Gastroesophageal sphincter (tissue), 4 donors: ENCODE results near the gene ASAP2. TPM values are rescaled to one million over a fixed set of nuclear protein-coding genes. Genes with fewer than 3 reads are reported as not detected.
"Not testable (repeated sequence)": the region's sequence is repeated elsewhere in the genome, so short reads cannot be mapped to it uniquely, and the experiment has no call there.

Experiments used
- ATAC-seq: fragments of 150-250 bp; one replicate; pipeline ENCODE4 v1.9.1; 2016; ENCODE audit warnings: mild to moderate bottlenecking, moderate library complexity
- H3K27ac ChIP-seq, 4 donors: fragments of 200-600 bp; sonication (generic) in 3 of 4; 1 replicate in 3 of 4; 2 replicates in 1 of 4; pipeline ENCODE4 v1.5.1; 2016 to 2019
- H3K27me3 ChIP-seq: fragments of 200-600 bp; sonication (generic); one replicate; pipeline ENCODE4 v1.5.1; 2019
- H3K36me3 ChIP-seq, 2 donors: fragments of 200-600 bp; sonication (generic); one replicate each; pipeline ENCODE4 v1.5.1; 2019; ENCODE audit warnings: control low read depth in 1 of 2
- H3K4me1 ChIP-seq, 3 donors: fragments of 200-600 bp; sonication (generic); 1 replicate in 2 of 3; 2 replicates in 1 of 3; pipeline ENCODE4 v1.5.1; 2016 to 2019; ENCODE audit warnings: control low read depth in 2 of 3
- H3K4me3 ChIP-seq, 2 donors: fragments of 200-600 bp; sonication (generic); one replicate each; pipeline ENCODE4 v1.5.1; 2019; ENCODE audit warnings: mild to moderate bottlenecking in 1 of 2, moderate library complexity in 1 of 2
- H3K9me3 ChIP-seq, 3 donors: fragments of 200-600 bp; sonication (generic); one replicate each; pipeline ENCODE4 v1.5.1; 2017 to 2019; ENCODE audit warnings: control low read depth in 2 of 3
- EP300 ChIP-seq: sonication (generic); formaldehyde crosslinking; IDR thresholded peaks from one replicate; pipeline ENCODE4 v1.6.1; 2017; ENCODE audit warnings: antibody characterized with exemption, mild to moderate bottlenecking
- POLR2A ChIP-seq, 2 donors: fragments of 450-650 bp; IDR thresholded peaks; one replicate each; pipeline ENCODE4 v1.6.1; 2017; ENCODE audit warnings: antibody characterized with exemption in 2 of 2, mild to moderate bottlenecking in 2 of 2, moderate library complexity in 1 of 2
- POLR2AphosphoS5 ChIP-seq: sonication (generic); formaldehyde crosslinking; IDR thresholded peaks from one replicate; pipeline ENCODE4 v1.6.1; 2017; ENCODE audit warnings: antibody characterized with exemption
- WGBS, 2 donors: methylation state at CpG; one replicate each; pipeline ENCODE4 v1.1.5; 2018; ENCODE audit warnings: low coverage in 1 of 2; 5-methylcytosine and 5-hydroxymethylcytosine counted together
- total RNA-seq, 4 donors: library from RNA; depleted of rRNA; stranded (reverse); fragments of >200 nt; gene quantifications; one replicate each; pipeline ENCODE4 v1.1.0, GENCODE V29; 2016
- TF ChIP-seq, protein P1 (sequence below), 4 experiments: fragments of 200-600 bp in 2 of 4; fragments of 450-650 bp in 2 of 4; sonication (generic) in 1 of 4; IDR thresholded peaks; one replicate each; pipeline ENCODE4 v1.5.1; 2017 to 2019; ENCODE audit warnings: antibody characterized with exemption in 4 of 4, mild to moderate bottlenecking in 2 of 4, moderate library complexity in 2 of 4

ASAP2 gene
- total RNA-seq, 4 donors from 2014 or later: 18.3 to 31.4 (median 26.2) TPM

DNA sequence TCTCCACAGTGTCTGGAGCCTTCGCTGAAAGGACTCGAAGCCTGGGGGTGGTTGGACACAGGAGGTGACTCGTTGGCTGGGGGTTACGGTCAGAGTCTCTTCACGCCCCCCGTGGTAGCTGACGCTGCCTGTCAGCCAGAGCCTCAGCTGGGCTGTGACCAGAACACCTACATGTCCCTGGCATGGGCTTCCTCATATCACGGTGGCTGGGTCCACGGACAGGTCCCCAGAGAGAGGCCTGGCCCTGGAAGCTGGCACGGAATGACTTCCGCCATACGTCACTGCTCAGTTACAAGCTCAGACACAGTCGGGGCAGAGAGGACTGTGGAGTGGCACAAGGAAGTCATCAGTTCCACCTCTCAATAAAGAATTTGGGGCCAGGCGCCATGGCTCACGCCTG, 188.2 kb downstream of the ASAP2 start:
- Histone ChIP-seq H3K4me3 (no peak overlapping the region), H3K36me3 (peaks cover 0 to 64% of the 10 kb centered on the region in 2 donors), H3K4me1 (peaks cover 0 to 37% (median 6%) of the 10 kb centered on the region in 3 donors), H3K27ac (no peak overlapping the region), H3K9me3 (no peaks in the 10 kb centered on the region), H3K27me3 (no peaks in the 10 kb centered on the region)
- 91% methylated on average over 12 of the region's 15 CpGs; no CpG with 5 or more reads in 1 of the 2 donors for WGBS, 2 donors
- TF ChIP-seq EP300 (no peak), POLR2A (IDR thresholded peaks at IDR 0.05) (no peak), POLR2AphosphoS5 (no peak)
- TF ChIP-seq, protein P1, sequence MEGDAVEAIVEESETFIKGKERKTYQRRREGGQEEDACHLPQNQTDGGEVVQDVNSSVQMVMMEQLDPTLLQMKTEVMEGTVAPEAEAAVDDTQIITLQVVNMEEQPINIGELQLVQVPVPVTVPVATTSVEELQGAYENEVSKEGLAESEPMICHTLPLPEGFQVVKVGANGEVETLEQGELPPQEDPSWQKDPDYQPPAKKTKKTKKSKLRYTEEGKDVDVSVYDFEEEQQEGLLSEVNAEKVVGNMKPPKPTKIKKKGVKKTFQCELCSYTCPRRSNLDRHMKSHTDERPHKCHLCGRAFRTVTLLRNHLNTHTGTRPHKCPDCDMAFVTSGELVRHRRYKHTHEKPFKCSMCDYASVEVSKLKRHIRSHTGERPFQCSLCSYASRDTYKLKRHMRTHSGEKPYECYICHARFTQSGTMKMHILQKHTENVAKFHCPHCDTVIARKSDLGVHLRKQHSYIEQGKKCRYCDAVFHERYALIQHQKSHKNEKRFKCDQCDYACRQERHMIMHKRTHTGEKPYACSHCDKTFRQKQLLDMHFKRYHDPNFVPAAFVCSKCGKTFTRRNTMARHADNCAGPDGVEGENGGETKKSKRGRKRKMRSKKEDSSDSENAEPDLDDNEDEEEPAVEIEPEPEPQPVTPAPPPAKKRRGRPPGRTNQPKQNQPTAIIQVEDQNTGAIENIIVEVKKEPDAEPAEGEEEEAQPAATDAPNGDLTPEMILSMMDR (IDR thresholded peaks at IDR 0.05): no peak
- ATAC-seq: no peak

DNA sequence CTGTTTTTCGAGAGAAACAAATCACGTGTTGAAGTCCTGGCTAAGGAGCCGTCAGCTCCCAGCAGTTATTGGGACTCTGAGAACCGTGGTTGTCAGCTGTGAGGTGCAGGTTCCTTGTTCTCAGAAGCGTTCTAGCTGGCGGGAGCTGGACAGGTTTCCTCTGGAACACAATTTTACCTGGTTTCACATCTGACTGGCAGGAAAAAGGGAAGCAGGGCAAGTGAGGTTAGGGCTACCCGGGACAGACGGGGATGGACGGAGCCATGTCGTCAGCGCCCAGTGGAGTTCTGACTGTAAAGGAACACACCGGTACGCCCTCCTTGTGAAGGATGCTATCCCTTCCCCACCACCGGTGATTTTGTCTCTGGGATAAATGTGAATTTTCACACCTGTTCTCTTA, 190.6 kb downstream of the ASAP2 start:
- no peak for TF ChIP-seq POLR2A (IDR thresholded peaks at IDR 0.05)
- TF ChIP-seq, protein P1 (IDR thresholded peaks at IDR 0.05): no peak
- TF ChIP-seq EP300: no peak
- Histone ChIP-seq H3K27me3 (no peaks in the 10 kb centered on the region), H3K4me3 (no peak overlapping the region), H3K4me1 (peaks cover 0 to 33% (median 6%) of the 10 kb centered on the region in 3 donors), H3K27ac (no peak overlapping the region), H3K9me3 (no peaks in the 10 kb centered on the region), H3K36me3 (peaks cover 0 to 62% of the 10 kb centered on the region in 2 donors)
- 84 to 92% methylated on average over 6 to 13 of the region's 14 CpGs for WGBS, 2 donors
- ATAC-seq: no peak

DNA sequence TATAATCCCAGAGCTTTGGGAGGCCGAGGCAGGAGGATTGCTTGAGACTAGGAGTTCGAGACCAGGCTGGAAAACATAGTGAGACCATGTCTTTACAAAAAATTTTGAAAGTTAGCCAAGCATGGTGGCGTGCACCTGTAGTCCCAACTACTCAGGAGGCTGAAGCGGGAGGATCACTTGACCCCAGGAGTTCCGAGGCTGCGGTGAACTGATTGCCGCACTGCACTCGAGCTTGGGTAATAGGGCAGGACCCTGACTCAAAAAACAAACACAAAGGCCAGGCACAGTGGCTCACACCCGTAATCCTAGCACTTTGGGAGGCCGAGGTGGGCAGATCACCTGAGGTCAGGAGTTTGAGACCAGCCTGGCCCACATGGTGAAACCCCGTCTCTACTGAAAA, 191.6 kb downstream of the ASAP2 start:
- H3K27ac ChIP-seq: peak overlapping the region in 3 of 4 donors; percentile 51 to 68 (median 61)

DNA sequence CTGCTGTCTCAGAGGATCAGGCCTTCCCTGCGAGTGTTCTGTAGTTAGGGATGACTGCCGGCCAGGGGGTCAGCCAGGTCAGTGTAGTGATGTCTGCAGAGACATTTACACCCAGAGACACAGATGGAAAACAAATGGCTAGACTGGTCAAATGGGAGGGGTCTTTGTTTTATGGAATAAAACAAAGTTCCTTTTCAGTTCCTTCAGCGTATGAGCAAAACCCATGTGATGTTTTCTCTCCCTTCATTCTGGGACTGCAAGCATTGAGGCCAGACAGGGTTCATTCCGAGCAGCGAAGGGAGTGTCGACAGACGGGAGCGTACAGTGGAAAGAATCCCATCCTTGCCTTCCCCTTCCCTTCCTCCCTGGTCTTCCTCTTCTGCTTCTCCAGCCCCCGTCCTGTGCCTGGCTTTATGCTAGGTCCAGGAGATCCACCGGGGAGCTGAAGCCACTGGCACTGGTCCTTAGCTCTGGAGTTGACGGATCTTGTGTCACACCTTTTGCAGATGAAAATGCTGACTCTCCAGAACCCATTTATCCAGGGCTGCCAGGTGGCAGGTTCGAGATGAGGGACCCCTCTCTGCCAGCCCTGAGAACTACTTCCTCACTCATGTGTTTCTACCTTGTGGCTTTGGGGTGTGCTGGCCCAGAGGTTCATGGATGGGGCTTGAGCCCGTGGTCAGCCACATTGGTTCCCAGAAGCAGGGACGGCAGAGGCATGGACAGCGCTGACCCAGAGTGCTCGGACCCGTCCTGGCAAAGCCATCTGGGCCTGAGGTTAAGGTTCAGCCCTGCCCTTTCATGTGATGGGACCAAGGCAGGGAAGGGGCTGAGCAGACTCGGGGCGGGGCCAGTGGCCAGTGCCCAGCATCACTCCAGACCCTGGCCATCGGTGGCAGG, 192.5 kb downstream of the ASAP2 start:
- Histone ChIP-seq H3K27me3 (no peaks in the 10 kb centered on the region), H3K36me3 (peaks cover 0 to 59% of the 10 kb centered on the region in 2 donors), H3K9me3 (no peaks in the 10 kb centered on the region), H3K4me3 (no peak overlapping the region), H3K27ac (peak overlapping the region in 3 of 4 donors; percentile 61 to 68 (median 66)), H3K4me1 (peaks cover 3 to 36% (median 8%) of the 10 kb centered on the region in 3 donors)
- WGBS, 2 donors: 38 to 48% methylated on average over 6 to 9 of the region's 20 CpGs
- peak; percentile 88 for ATAC-seq
- TF ChIP-seq POLR2AphosphoS5: peak; percentile 26
- no peak for TF ChIP-seq POLR2A (IDR thresholded peaks at IDR 0.05)
- no peak for TF ChIP-seq EP300

More for the DNA sequence above, 191.6 kb downstream of the ASAP2 start:
- peaks cover 0 to 67% of the 10 kb centered on the region in 2 donors for H3K36me3 ChIP-seq
- WGBS, 2 donors: 100% methylated on average over 5 of the region's 11 CpGs; no CpG with 5 or more reads in 1 of the 2 donors
- not testable (repeated sequence) for ATAC-seq, H3K4me3 ChIP-seq, H3K9me3 ChIP-seq, H3K27me3 ChIP-seq
- H3K4me1 ChIP-seq: peaks cover 0 to 30% (median 6%) of the 10 kb centered on the region in 3 donors

DNA sequence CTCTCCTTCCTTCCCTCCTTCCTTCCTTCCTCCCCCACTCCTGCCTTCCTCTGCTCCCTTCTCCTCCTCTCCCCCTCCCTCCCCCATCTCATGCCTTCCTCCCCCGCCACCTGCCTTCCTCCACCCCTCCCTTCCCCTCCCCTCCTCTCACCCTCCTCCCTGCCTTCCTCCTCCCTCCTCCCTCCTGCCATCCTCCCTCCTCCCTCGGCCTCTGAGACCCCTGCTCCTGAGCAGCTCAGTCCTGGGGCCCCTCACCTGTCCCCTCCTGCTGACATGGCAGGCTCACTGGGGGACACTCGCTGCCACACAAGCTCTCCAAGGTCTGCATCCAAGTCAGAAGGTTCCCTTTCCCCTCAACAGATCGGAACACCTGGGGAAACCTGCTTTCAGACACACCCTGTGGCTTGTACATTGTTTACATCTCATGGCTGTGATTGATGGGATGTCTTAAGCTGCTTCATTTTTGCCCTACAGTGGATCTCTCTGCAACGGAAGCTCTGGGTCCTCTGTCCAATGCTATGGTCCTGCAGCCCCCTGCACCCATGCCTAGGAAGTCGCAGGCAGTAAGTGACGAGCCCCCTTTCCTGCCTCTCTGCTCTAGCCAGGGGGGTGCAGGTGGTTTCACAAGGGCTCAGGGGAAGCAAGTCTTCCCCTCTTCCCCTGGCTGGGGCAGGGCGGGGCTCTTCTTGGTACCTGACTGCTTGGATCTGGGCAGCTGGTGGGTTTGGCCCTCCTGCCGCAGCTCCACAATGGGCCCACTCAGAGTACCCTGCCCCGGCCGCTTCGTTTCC, 193.9 kb downstream of the ASAP2 start:
- Histone ChIP-seq H3K4me1 (peaks cover 5 to 48% (median 10%) of the 10 kb centered on the region in 3 donors), H3K4me3 (no peak overlapping the region), H3K9me3 (no peaks in the 10 kb centered on the region), H3K27me3 (no peaks in the 10 kb centered on the region), H3K36me3 (peaks cover 0 to 48% of the 10 kb centered on the region in 2 donors), H3K27ac (peak overlapping the region in 3 of 4 donors; percentile 24 to 68 (median 66))
- ATAC-seq: no peak
- WGBS, 2 donors: 100% methylated on average over 2 of the region's 12 CpGs; no CpG with 5 or more reads in 1 of the 2 donors
- TF ChIP-seq, protein P1 (IDR thresholded peaks at IDR 0.05): no peak
- TF ChIP-seq POLR2AphosphoS5 (no peak), EP300 (no peak), POLR2A (IDR thresholded peaks at IDR 0.05) (no peak)
